Measurements from ENCODE around the gene RRAD.

DNA sequence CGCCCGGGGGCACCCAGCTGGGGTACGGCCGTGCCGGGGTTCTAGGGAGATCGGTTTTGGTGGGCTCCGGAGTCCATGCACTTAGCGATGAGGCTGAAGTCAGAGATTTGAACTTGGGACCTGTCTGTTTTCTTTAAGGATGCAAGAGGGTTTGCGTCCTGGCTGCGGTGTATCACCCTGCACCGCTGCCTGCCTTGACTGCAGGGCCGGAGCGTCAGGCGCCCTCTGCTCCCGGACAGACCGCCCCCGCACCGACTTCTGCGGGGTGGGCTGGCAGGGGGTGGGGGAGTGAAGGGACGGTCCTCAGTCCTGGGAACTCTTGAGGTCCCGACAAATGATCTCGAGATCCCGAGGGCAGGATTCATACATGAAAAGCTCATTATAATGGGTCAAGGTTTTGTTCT lies 44.3 kb downstream of the RRAD start:
- TF ChIP-seq, protein P1, sequence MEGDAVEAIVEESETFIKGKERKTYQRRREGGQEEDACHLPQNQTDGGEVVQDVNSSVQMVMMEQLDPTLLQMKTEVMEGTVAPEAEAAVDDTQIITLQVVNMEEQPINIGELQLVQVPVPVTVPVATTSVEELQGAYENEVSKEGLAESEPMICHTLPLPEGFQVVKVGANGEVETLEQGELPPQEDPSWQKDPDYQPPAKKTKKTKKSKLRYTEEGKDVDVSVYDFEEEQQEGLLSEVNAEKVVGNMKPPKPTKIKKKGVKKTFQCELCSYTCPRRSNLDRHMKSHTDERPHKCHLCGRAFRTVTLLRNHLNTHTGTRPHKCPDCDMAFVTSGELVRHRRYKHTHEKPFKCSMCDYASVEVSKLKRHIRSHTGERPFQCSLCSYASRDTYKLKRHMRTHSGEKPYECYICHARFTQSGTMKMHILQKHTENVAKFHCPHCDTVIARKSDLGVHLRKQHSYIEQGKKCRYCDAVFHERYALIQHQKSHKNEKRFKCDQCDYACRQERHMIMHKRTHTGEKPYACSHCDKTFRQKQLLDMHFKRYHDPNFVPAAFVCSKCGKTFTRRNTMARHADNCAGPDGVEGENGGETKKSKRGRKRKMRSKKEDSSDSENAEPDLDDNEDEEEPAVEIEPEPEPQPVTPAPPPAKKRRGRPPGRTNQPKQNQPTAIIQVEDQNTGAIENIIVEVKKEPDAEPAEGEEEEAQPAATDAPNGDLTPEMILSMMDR (conservative IDR thresholded peaks at IDR 0.05; ENCODE audit: low read depth, low read length): no peak
- TF ChIP-seq EZH2 (IDR thresholded peaks at IDR 0.05; ENCODE audit: borderline replicate concordance, low read depth, low read length, poor library complexity, severe bottlenecking): no peak
